ENCODE measurements around the gene ZNF700.
"Not testable (repeated sequence)": the region's sequence is repeated elsewhere in the genome, so short reads cannot be mapped to it uniquely, and the experiment has no call there.

The ZNF700 gene

DNA sequence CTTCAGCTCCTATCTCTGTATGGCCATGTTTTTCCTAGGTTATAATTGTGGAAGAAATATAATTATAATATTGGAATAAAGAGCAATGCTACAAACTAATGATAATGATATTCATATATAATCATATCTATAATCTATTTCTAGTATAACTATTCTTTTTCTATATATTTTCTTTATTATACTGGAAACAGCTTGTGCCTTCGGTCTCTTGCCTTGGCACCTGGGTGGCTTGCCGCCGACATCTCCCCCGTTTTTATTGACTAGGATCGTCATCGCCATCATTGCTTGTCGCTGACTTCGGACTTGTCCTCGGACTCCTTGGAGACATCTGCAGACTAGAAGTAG lies 64.2 kb downstream of the ZNF700 start:
- no peak for DNase-seq (ENCODE audit: low read depth)

DNA sequence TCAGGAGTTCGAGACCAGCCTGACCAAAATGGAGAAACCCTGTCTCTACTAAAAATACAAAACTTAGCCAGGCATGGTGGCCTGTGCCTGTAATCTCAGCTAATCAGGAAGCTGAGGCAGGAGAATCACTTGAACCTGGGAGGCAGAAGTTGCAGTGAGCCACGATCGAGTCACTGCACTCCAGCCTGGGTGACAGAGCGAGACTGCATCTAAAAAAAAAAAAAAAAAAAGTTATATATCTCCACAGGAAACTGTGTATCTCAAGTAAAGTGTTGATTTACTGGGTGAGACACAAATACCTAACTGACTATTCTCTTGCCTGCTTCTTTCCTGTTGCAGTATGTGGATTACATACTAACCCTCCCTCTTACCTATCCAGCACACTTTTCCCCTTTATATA lies 67.0 kb downstream of the ZNF700 start:
- not testable (repeated sequence) for DNase-seq (ENCODE audit: low read depth)

GRCh38 chr19:11995174-11995573 lies 70.3 kb downstream of the ZNF700 start:
- DNase-seq (ENCODE audit: low read depth) = no peak
